Medulla oblongata (tissue), 1 donor: ENCODE results near the gene DSCAM.
A peak's percentile ranks its signal among the peaks of the same experiment; 100 is the strongest.

Experiments
- DNase-seq: peaks from one replicate; pipeline ENCODE4 v3.0.0-alpha.2; 2015; ENCODE audit errors: extremely low spot score

DSCAM gene

GRCh38 chr21:40667967-40668366 is 179.0 kb downstream of the DSCAM start:
- DNase-seq = no peak

- DNase-seq = no peak
Observed at GRCh38 chr21:40662889-40663288, 184.1 kb downstream of the DSCAM start.

- DNase-seq = no peak
Observed at GRCh38 chr21:40660461-40660860, 186.5 kb downstream of the DSCAM start.

GRCh38 chr21:40658311-40658710 is 188.6 kb downstream of the DSCAM start:
- no peak for DNase-seq

GRCh38 chr21:40652436-40652835 is 194.5 kb downstream of the DSCAM start:
- DNase-seq = no peak

- no peak for DNase-seq
Observed at GRCh38 chr21:40647706-40648105, 199.3 kb downstream of the DSCAM start.

- DNase-seq = no peak
Observed at GRCh38 chr21:40646651-40647050, 200.3 kb downstream of the DSCAM start.

- DNase-seq = no peak
Observed at GRCh38 chr21:40641042-40641441, 205.9 kb downstream of the DSCAM start.

GRCh38 chr21:40640266-40640789 is 206.6 kb downstream of the DSCAM start:
- no peak for DNase-seq

GRCh38 chr21:40639616-40640194 is 207.3 kb downstream of the DSCAM start:
- no peak for DNase-seq

- no peak for DNase-seq
Observed at GRCh38 chr21:40638466-40639251, 208.3 kb downstream of the DSCAM start.

GRCh38 chr21:40636026-40636425 is 210.9 kb downstream of the DSCAM start:
- no peak for DNase-seq

GRCh38 chr21:40635391-40635790 is 211.6 kb downstream of the DSCAM start:
- DNase-seq = no peak

- peak; percentile 72 for DNase-seq
Observed at GRCh38 chr21:40634141-40634540, 212.8 kb downstream of the DSCAM start.

- DNase-seq = no peak
Observed at GRCh38 chr21:40633048-40633447, 213.9 kb downstream of the DSCAM start.

GRCh38 chr21:40631211-40631610 is 215.7 kb downstream of the DSCAM start:
- no peak for DNase-seq

GRCh38 chr21:40625991-40626390 is 221.0 kb downstream of the DSCAM start:
- no peak for DNase-seq

GRCh38 chr21:40623528-40623927 is 223.4 kb downstream of the DSCAM start:
- DNase-seq = no peak

- DNase-seq = no peak
Observed at GRCh38 chr21:40622531-40622930, 224.4 kb downstream of the DSCAM start.

GRCh38 chr21:40620386-40621145 is 226.4 kb downstream of the DSCAM start:
- no peak for DNase-seq

GRCh38 chr21:40618191-40618973 is 228.6 kb downstream of the DSCAM start:
- DNase-seq = no peak

GRCh38 chr21:40616377-40616704 is 230.6 kb downstream of the DSCAM start:
- no peak for DNase-seq
